ENCODE measurements around the gene PRKRIP1. TPM values are rescaled to one million over a fixed set of nuclear protein-coding genes. Genes with fewer than 3 reads are reported as not detected.

PRKRIP1 gene
- total and polyA plus RNA-seq, 2 experiments from 2014 or later: 60.1 to 76.3 TPM

DNA sequence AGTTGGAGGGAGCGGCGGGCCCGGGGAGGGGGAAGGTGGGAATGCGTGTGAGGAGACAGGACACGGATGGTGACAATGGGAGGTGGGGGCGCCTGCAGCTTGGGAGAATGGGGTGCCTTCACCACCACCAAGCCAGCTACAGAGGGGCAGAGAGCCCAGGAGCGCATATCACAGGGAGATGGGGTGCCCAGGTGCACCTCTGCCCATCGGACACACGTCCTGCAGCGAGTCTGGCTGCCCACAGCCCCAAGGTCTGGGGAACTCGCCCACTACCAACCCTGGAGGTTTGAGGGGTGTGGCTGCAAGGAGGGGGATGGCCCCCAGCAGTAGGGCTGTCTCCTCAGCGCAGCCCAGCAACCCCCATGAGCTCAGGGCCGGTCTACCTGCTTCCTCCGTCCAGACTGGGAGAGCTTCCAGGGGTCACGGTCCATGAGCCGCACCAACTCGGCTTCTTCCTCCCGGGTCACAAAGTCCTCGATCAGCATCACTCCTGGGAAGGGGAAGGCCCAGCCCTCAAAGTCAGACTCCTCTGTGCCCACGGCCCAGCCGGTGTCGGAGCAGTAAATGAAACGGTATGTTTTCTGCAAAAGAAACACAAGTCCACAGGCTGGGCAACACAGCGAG lies 63.2 kb downstream of the PRKRIP1 start:
- DNase-seq (ENCODE audit: low read depth in 1 of 2, low spot score in 1 of 2): no peak
- no peaks in the 10 kb centered on the region for H3K4me1 ChIP-seq (ENCODE audit: low read depth)
- no peaks in the 10 kb centered on the region for H3K9me3 ChIP-seq (ENCODE audit: low read depth)

DNA sequence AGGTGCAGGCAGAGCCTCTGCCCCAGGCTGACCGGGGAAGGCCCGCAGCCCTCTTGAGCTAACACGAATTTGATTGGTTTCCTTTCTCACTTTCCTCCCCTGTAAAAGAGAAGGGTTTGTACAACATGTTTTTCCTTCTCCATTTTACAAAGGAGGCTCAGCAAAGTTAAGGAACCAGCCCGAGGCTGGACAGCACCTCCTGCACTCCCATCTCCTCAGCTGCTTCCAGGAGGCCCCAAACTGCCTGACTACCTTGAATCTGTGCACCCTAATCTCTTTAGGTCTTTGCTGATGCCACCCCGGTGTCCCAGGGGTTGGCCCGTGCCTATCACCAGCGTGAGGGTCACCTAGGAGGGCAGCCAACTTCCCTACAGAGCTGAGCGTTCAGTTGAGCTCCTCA lies 64.3 kb downstream of the PRKRIP1 start:
- H3K4me1 ChIP-seq (ENCODE audit: low read depth): no peaks in the 10 kb centered on the region
- no peak overlapping the region for H3K4me3 ChIP-seq
- DNase-seq (ENCODE audit: low read depth in 1 of 2, low spot score in 1 of 2): no peak
- TF ChIP-seq, protein P1, sequence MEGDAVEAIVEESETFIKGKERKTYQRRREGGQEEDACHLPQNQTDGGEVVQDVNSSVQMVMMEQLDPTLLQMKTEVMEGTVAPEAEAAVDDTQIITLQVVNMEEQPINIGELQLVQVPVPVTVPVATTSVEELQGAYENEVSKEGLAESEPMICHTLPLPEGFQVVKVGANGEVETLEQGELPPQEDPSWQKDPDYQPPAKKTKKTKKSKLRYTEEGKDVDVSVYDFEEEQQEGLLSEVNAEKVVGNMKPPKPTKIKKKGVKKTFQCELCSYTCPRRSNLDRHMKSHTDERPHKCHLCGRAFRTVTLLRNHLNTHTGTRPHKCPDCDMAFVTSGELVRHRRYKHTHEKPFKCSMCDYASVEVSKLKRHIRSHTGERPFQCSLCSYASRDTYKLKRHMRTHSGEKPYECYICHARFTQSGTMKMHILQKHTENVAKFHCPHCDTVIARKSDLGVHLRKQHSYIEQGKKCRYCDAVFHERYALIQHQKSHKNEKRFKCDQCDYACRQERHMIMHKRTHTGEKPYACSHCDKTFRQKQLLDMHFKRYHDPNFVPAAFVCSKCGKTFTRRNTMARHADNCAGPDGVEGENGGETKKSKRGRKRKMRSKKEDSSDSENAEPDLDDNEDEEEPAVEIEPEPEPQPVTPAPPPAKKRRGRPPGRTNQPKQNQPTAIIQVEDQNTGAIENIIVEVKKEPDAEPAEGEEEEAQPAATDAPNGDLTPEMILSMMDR (IDR thresholded peaks at IDR 0.05; ENCODE audit: low read depth, low read length): no peak
- H3K36me3 ChIP-seq: peaks cover 17% of the 10 kb centered on the region
- H3K27me3 ChIP-seq: no peaks in the 10 kb centered on the region
- H3K9me3 ChIP-seq (ENCODE audit: low read depth): no peaks in the 10 kb centered on the region
- no peak overlapping the region for H3K27ac ChIP-seq

More for the DNA sequence above, 63.2 kb downstream of the PRKRIP1 start:
- Histone ChIP-seq H3K36me3 (peaks cover 17% of the 10 kb centered on the region), H3K27me3 (no peaks in the 10 kb centered on the region), H3K27ac (no peak overlapping the region), H3K4me3 (no peak overlapping the region)
- TF ChIP-seq, protein P1 (IDR thresholded peaks at IDR 0.05; ENCODE audit: low read depth, low read length): no peak

DNA sequence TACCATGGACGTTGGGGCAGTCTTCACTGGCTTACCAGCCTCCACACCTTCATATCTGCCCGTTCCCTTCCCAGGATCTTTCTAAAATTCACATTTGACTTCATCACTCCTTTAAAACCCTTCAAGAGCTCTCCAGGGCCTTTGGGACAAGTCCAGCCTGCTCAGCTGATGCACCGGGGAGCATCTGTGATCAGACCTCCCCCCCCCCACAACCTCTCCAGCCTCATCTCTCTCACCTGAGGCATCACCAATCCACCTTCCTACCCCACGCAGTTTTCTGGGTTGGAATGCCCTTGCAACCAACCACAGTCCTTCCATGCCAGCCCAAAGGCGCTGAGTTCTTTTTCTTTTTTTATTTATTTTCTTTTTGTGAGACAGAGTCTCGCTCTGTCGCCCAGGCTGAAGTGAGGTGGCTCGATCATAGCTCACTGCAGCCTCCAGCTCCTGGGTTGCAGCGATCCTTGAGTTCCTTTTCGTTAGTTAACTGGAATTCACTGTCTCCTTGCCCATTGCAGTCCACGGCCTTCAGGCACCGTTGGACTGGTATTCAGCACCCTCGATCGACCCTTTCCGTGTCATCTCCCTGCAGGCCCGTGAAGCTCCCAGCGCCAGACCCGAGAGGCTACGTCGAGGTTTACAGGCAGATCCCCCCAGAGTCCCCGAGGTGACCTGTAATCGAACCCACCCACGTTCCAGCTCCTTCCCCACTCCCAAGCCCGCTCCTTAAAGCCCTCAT lies 67.8 kb downstream of the PRKRIP1 start:
- peak overlapping the region; percentile 97 for H3K4me3 ChIP-seq
- H3K36me3 ChIP-seq: no peaks in the 10 kb centered on the region
- H3K9me3 ChIP-seq (ENCODE audit: low read depth): no peaks in the 10 kb centered on the region
- no peaks in the 10 kb centered on the region for H3K27me3 ChIP-seq
- DNase-seq (ENCODE audit: low read depth in 1 of 2, low spot score in 1 of 2): peak; percentile 25 to 30
- H3K4me1 ChIP-seq (ENCODE audit: low read depth): no peaks in the 10 kb centered on the region
- peak overlapping the region; percentile 58 for H3K27ac ChIP-seq
- TF ChIP-seq, protein P1 (IDR thresholded peaks at IDR 0.05; ENCODE audit: low read depth, low read length): no peak

DNA sequence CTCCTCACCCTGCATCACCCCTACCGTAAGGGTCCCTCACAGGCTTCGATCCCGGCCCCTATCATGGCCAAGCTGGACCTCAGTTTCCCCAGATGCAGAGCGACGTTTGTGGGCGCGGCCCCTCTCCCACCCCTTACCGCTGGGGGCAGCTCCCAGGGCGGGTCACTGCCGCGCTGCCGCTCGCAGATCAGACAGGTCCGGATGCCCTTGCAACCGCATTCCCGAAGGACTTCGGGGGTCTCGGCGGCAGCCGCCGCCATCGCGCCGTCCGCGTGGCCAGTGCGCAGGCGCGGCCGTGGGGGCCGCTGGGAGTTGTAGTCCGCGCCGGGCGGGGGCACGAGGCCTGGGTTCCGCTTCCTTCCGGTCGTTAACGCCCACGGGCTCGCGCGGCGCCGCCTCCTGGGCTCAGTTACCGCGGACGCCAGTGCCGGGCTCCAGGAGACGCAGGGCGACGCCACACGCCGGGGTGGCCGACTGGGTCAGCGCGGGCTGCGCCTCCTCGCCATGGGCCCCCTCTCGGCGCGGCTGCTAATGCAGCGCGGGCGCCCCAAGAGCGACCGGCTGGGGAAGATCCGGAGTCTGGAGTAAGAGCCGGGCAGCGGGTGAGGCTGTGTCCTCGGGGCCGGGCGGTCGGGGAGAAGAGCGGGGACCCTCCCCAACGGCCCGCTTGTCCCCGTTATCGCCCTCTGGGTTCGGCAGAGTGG lies 68.6 kb downstream of the PRKRIP1 start, which contains the start of the genes ALKBH4 and LRWD1:
ALKBH4 (minus strand) TSS at position 287 of the 704 bp plus-strand sequence; CDS start at position 260, 27 bp downstream.
LRWD1 (plus strand) TSS at position 408 of the 704 bp plus-strand sequence; CDS start at position 505, 97 bp downstream.
- Histone ChIP-seq H3K27me3 (no peaks in the 10 kb centered on the region), H3K36me3 (no peaks in the 10 kb centered on the region), H3K4me3 (peak within 1 kb of the TSS; percentile 97), H3K27ac (peak within 1 kb of the TSS; percentile 58), H3K9me3 (ENCODE audit: low read depth) (no peaks in the 10 kb centered on the region), H3K4me1 (ENCODE audit: low read depth) (no peaks in the 10 kb centered on the region)
- TF ChIP-seq, protein P1 (IDR thresholded peaks at IDR 0.05; ENCODE audit: low read depth, low read length): peak; percentile 14
- peak; percentile 93 to 95 for DNase-seq (ENCODE audit: low read depth in 1 of 2, low spot score in 1 of 2)

DNA sequence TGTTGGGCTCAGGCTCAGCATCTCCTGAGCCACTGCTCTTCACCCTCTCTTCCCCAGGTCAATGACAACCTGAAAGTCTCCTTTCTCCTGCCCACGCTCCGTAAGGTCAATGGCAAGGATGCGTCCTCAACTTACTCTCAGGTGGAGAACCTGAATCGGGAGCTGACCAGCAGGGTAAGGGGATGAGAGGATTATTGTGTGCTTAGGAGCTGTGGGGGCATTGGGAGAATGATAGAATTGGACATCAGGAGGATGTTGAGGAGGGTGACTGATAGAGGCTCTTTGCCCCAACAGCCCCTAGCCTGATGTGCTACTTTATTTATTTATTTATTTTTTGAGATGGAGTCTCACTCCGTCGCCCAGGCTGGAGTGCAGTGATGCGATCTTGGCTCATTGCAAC lies 69.9 kb downstream of the PRKRIP1 start:
- H3K4me1 ChIP-seq (ENCODE audit: low read depth): no peaks in the 10 kb centered on the region
- H3K27ac ChIP-seq: no peak overlapping the region
- TF ChIP-seq, protein P1 (IDR thresholded peaks at IDR 0.05; ENCODE audit: low read depth, low read length): no peak
- H3K27me3 ChIP-seq: no peaks in the 10 kb centered on the region
- no peak for DNase-seq (ENCODE audit: low read depth in 1 of 2, low spot score in 1 of 2)
- H3K9me3 ChIP-seq (ENCODE audit: low read depth): no peaks in the 10 kb centered on the region
- peak overlapping the region; percentile 97 for H3K4me3 ChIP-seq
- no peaks in the 10 kb centered on the region for H3K36me3 ChIP-seq
